Cerebellar cortex (tissue), 1 donor: Measurements from ENCODE around the gene CPNE5.

Experiments used
- DNase-seq: peaks from one replicate; pipeline ENCODE4 v3.0.0-alpha.2; 2015; ENCODE audit warnings: low spot score

The CPNE5 gene

DNA sequence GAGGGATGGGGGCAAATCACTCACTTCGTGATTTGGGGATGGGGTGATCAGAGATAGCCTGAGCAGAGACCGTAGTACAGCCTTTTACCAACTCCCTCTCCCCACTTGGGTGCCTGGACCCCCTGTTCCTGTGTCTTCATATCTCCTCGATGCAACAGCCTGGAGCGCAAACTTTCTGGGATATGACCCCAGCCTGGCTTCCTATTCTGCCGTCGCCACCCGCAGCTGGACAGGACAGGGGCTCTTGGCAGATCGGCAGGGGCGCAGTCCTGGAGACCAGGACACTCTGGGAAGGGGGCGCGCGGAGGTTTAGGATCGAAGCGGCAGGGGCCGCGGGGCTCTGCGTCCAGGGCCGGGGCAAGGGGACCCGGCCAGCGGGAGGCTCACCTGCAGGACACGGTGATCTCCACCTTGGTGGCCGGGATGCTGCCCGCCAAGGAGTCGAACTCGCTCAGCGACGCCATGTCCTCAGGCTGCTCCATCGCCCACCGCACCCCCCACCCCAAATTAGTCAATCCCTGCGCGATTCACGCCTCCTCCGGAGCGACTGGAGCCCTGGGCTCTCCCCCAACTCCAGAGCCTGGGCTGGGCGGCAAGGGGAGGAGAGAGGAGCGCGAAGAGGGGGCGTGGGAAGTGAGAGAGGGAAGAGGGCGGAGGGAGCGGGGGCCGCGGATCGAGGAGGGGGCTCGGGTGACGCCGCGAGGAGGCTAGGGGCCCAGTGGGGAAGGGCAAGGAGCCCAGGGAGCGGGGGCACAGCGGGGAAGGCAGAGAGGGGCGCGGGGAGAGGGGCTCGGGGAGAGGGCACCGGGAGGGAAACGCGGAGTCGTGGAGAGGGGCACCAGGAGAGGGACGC lies at the start of gene CPNE5:
Gene CPNE5, minus strand, starts transcription at position 549 of the 853 bp plus-strand sequence. Its CDS starts 67 bp downstream, at position 482.
- DNase-seq, result no peak

DNA sequence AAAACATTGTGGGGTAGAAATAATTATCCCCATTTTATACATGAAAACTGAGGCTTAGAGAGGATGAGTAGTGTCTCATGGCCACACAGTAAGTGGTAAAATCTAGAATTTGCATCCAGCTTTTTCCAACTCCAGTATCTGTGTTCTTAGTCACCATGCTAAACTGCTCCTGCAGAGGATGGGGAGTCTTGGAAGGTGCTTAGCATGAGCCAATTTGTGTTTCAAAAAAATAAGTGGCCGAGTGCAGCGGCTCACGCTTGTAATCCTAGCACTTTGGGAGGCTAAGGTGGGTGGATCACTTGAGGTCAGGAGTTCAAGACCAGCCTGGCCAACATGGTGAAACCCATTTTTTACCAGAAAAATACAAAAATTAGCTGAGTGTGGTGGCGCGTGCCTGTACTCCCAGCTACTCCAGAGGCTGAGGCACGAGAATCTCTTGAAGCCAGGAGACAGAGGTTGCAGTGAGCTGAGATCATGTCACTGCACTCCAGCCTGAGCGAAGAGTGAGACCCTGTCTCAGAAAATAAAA lies 48.9 kb upstream of the CPNE5 start:
- DNase-seq, result no peak

DNA sequence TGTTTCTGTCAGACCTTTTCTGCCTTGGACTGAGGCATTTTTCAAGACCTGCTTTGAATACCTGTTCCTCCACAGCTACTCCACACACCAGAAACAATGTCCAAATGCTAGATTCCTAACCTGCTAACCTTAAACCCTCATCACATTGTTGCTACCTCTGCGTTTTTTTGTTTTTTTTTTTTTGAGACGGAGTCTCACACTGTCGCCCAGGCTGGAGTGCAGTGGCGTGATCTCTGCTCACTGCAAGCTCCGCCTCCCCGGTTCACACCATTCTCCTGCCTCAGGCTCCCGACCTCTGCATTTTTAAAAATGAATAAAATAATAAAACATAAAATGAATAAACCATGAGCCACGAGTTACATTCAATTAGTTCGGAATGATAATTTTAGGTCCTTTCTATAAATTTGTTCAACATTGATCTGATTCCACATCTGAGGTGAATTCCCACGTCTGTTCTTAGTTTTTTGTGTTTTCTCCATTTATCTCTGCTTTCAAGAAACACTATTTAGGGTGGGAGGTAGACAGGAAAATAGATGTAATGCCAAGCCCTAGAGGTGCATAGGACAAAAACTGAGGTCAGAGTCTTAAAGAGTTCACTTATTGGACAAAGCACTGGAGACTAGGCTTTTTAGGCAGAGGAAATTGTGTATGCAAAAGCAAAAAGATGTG lies 47.8 kb upstream of the CPNE5 start:
- DNase-seq, result no peak

GRCh38 chr6:36885461-36886401 lies 46.5 kb upstream of the CPNE5 start, which contains the start of gene C6orf89:
C6orf89 (plus strand) TSS chr6:36885952; CDS start chr6:36899445, 13,493 bp downstream.
- DNase-seq, result peak; percentile 99

DNA sequence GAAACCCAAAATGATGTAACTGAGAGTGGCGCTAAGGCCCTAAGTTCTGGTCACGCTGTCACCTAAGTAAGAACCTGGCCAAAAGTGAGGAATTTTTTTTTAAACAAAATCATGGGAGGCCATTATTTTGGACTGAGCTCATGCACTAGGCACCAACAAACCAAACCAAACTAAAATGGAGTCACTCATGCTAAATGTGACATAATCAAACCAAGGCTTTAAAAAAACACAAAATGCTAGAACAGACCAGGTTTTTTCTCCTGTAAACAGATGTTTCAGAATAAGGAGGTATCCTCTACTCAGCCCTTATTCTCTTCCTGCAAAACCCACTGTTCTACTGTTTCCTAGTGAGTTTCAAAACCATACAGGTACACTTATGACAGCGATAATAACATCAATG lies 45.4 kb upstream of the CPNE5 start:
- no peak for DNase-seq

- no peak for DNase-seq
These were observed 36.0 kb upstream of the CPNE5 start for GRCh38 chr6:36875250-36875633.

DNA sequence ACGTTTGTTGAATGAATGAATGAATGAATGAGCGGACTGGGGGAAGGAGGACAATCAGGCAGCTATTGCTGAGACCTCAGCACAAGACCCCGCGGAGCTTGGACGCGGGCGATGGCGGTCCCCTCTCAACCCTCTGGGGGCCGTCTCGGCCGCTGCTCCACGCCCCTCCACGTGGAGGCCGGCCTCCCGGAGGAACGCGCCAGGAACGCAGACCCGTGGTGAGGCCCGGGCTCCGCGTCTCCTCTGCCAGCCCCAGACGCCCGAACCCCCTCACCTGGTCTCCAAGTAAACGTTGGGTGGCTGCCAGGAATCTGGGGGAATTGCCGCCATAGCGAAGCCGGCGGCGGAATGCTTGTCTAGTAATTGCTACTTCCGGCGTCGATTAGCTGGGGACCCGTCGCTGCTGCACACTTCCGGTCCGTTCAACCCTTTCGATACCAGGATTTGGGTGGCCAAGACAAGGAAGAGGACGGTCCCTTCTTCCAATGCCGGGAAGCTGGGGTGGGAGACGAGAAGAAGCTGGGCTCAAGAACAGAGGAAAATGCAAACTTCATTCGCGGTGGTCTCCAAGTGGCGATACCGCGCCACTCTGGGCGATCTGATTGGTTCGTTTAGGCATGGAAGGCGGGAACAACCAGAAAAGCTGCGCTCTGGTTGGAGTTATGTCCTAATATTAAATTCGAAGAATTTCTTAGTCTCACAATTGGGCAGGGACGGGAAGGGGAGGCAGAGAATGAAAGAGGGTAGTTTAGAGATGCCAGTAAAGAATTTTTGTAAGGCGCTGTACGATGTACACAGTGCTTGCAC lies 35.4 kb upstream of the CPNE5 start, which contains the start of gene PPIL1:
Gene PPIL1, minus strand, starts transcription at position 361 of the 807 bp plus-strand sequence. Its CDS starts 31 bp downstream, at position 330.
- peak; percentile 95 for DNase-seq

DNA sequence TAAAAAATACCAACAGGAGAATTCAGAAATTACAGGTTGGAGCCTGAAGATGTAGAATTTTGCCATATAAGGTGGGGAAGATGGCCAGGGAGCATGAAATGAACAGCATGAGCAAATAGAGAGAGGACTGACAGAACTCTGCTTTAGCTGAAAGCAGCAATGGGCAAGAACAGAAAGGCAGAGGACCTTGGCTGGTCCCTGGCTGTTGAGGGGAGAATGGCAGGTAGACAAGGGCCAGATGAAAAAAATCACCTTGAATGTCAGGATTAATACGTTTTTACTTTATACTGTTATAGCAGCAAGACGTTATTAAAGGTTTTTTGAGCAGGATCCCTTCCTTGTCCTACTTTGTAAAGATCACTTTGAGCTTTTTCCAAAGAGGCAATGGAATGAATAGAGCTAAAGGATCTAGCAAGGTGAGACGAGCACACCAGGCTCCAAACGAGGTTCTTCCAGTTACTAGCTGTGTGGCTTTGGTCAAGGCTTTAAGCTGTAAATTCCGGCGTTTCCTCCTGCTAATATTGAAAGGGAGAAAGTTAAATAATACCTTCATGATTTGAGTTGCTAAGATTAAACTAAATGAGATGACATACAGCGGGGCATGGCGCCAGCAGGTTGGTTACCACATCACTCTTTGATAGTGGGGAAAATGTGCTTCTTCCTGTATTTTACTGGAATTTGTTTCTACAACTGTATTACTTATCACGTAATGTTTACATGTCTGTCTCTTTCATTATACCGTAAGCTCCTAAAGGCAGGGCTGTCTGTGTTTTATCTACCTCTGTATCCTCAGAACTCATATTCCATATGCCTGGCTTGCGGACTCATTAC lies 34.6 kb upstream of the CPNE5 start:
- peak; percentile 53 for DNase-seq

DNA sequence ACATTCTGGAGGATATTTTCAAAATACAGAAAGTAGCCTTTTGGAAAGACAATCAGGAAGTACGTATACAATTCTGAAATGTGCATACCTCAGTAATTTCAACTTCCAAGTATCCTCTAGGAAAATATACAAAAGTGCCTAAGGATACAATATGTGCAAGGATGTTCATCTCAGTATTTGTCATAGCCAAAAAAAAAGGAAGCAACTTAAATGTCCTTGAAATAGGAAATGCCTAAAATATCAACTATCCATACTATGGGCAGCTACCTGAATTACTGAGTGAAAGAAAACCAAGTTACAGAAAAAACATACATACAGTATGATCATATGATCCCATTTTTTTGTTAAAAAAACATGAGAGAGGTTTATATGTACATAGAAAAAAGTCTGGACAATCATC lies 33.9 kb upstream of the CPNE5 start:
- DNase-seq, result no peak

DNA sequence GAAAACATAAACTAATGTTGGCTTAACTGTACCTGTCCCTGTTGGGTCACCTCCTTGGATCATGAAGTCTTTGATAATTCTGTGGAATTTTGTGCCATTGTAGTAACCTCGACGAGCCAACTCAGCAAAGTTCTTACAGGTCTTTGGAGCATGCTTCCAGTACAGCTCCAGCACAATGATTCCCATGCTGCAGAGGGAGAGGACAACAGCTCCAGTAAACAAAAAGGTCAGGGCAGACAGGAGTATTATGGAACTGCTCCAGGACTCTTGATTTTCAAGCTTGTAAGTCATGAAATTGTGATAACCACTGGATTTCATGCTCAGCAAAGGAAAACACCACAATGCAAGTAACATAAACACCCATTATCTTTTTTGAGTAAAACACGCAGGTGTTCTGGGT lies 32.4 kb upstream of the CPNE5 start:
- no peak for DNase-seq

GRCh38 chr6:36867471-36868224 lies 28.4 kb upstream of the CPNE5 start:
- DNase-seq, result no peak

- DNase-seq, result no peak
These were observed 26.6 kb upstream of the CPNE5 start for GRCh38 chr6:36865835-36866234.

DNA sequence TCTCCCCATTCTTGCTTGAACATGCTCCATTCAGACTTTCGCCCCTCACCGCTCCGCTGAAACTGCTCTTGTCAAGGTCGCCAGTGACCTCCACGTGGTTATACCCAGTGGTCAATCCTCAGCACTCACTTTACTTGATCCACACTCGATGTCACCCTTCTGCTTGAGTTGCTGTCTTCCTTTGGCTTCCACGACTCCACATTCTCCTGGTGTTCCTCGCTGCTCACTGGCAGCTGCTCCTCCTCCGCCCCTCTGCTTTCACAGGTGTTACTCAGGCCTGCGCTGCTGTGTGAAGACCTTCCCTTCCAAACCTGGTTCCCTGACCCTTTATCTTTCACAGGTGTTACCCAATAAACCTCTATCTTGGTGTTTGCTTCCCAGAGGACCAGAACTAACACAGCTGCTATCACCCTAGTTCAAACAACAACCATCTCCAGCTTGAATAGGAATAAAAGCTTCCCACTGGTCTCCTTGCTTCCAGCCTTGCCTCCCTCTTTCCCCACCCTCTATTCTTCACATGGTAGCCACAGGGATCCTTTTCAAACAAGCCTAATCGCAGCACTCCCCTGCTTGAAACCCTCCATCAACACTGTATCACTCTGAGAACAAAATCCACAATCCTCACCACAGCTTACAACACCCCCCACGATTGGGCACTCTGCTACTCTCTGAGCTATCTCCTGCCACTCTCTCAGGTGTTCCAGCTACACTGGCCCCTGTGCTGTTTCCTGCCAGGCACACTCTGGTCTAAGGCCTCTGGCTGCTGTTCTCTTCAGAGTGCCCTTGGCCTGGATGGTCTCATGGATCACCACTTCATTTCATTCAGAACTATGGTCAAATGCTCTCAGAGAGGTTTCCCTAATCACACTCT lies 24.7 kb upstream of the CPNE5 start:
- no peak for DNase-seq

DNA sequence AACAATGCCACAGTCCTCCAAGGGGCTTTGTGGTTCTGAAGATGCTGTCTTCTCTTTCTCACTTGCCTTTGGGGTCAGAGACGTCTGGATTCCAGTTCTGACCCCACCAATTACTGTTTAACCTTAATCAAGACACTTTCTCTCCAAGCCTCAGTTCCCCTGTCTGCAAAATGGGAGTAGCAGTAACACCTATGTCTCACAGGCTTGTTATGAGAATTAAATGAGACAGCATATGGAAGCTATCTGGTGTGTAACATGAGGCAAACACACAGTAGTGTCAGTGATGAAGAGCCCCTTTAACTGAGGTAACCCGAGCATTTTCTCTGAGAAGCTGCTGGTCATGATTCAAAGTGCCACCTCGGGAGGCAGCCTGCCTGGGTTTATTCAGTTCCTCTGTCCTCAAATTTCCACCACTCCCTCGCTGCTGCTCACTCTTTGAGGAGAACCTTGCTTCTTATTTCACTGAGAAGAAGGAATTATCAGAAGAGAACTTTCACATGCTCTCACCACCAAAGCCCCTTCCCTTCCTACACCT lies 23.7 kb upstream of the CPNE5 start:
- no peak for DNase-seq

GRCh38 chr6:36862164-36862847 lies 23.1 kb upstream of the CPNE5 start:
- no peak for DNase-seq

DNA sequence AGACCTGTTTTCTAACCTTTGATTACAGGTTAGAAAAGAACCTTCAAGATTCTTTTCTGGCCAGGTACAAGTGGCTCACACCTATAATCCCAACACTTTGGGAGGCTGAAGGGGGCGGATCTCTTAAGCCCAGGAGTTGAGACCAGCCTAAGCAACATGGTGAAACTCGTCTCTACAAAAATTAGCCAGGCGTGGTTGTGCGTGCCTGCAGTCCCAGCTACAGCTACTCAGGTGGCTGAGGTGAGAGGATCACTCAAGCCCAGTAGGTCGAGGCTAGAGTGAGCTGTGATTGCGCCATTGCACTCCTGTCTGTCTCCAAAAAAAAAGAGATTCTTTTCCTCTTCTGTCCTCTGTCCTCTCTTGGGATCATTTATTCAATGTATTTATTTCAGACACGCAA lies 20.9 kb upstream of the CPNE5 start:
- no peak for DNase-seq

DNA sequence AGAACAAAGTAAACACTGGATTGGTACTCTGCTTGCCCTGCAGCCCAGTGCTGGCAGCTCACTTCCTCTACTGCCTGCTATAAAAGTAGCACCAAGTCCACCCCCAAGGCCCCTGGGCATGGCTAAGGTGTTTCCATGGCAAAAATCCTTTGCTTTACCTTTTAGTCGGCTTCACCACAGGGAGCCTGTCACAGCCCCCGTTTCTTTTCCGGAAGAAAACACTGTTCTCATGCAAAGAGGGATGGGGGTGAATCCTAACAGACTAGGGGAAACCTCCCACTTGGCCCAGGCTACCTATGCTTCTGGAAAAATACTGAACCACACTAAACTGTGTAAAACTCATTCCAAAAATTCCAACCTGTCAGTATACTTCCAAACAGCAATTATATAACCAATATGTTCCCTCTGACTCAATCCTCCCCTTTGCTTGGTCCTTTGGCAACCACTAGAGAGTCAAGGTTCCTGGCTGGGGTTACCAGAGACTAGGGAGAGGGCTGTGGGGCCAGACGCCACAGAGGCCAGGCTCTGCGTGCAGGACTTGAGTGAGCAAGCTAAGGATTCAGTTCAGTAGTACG lies 19.2 kb upstream of the CPNE5 start:
- DNase-seq, result peak; percentile 82
